Measurements from ENCODE around the gene SLC19A1.

Gene SLC19A1

GRCh38 chr21:45472445-45473365, 69.5 kb downstream of the SLC19A1 start:
- no peaks in the 10 kb centered on the region for H3K9me3 ChIP-seq (ENCODE audit: low read depth, low read length)
- H3K27ac ChIP-seq, result no peak overlapping the region
- H3K4me3 ChIP-seq, result no peak overlapping the region
- no peak for TF ChIP-seq FOXP2 (optimal IDR thresholded peaks at IDR 0.05; ENCODE audit: control extremely low read depth, extremely low read length, insufficient read depth)
- TF ChIP-seq EZH2 (IDR thresholded peaks at IDR 0.05), result no peak
- no peaks in the 10 kb centered on the region for H3K36me3 ChIP-seq (ENCODE audit: insufficient read depth, low read length)
- H3K9ac ChIP-seq (ENCODE audit: insufficient read length), result no peak overlapping the region
- DNase-seq (ENCODE audit: low read depth, low spot score), result no peak

GRCh38 chr21:45471525-45472221, 70.6 kb downstream of the SLC19A1 start:
- DNase-seq (ENCODE audit: low read depth, low spot score), result no peak
- 0 out of 2 replicates have a peak overlapping the region, but pooled peaks have one; percentile 9 for H3K4me3 ChIP-seq
- H3K9me3 ChIP-seq (ENCODE audit: low read depth, low read length), result no peaks in the 10 kb centered on the region
- H3K9ac ChIP-seq (ENCODE audit: insufficient read length), result peak overlapping the region; percentile 32
- H3K27ac ChIP-seq, result peak overlapping the region; percentile 73; the same call in 1 of the 2 replicates
- H3K36me3 ChIP-seq (ENCODE audit: insufficient read depth, low read length), result no peaks in the 10 kb centered on the region
- TF ChIP-seq POLR2AphosphoS5 (IDR thresholded peaks at IDR 0.05; ENCODE audit: borderline replicate concordance, low read depth, low read length) (no peak), EZH2 (IDR thresholded peaks at IDR 0.05) (no peak), FOXP2 (optimal IDR thresholded peaks at IDR 0.05; ENCODE audit: control extremely low read depth, extremely low read length, insufficient read depth) (no peak)

- no peak for DNase-seq (ENCODE audit: low read depth, low spot score)
- peak overlapping the region; percentile 32 for H3K9ac ChIP-seq (ENCODE audit: insufficient read length)
- H3K36me3 ChIP-seq (ENCODE audit: insufficient read depth, low read length), result no peaks in the 10 kb centered on the region
- TF ChIP-seq FOXP2 (optimal IDR thresholded peaks at IDR 0.05; ENCODE audit: control extremely low read depth, extremely low read length, insufficient read depth), result no peak
- no peak for TF ChIP-seq EZH2 (IDR thresholded peaks at IDR 0.05)
- TF ChIP-seq POLR2AphosphoS5 (IDR thresholded peaks at IDR 0.05; ENCODE audit: borderline replicate concordance, low read depth, low read length), result no peak
- 0 out of 2 replicates have a peak overlapping the region, but pooled peaks have one; percentile 9 for H3K4me3 ChIP-seq
- H3K9me3 ChIP-seq (ENCODE audit: low read depth, low read length), result no peaks in the 10 kb centered on the region
- H3K27ac ChIP-seq, result peak overlapping the region; percentile 73; the same call in 1 of the 2 replicates
These were observed 71.3 kb downstream of the SLC19A1 start for GRCh38 chr21:45470773-45471524.

- Histone ChIP-seq H3K4me3 (no peak overlapping the region), H3K9ac (ENCODE audit: insufficient read length) (no peak overlapping the region), H3K27ac (peak overlapping the region; percentile 40; the same call in 1 of the 2 replicates), H3K36me3 (ENCODE audit: insufficient read depth, low read length) (no peaks in the 10 kb centered on the region), H3K9me3 (ENCODE audit: low read depth, low read length) (no peaks in the 10 kb centered on the region)
- no peak for DNase-seq (ENCODE audit: low read depth, low spot score)
- no peak for TF ChIP-seq POLR2AphosphoS5 (IDR thresholded peaks at IDR 0.05; ENCODE audit: borderline replicate concordance, low read depth, low read length)
- TF ChIP-seq FOXP2 (optimal IDR thresholded peaks at IDR 0.05; ENCODE audit: control extremely low read depth, extremely low read length, insufficient read depth), result no peak
- TF ChIP-seq EZH2 (IDR thresholded peaks at IDR 0.05), result no peak
These were observed 72.1 kb downstream of the SLC19A1 start for GRCh38 chr21:45470087-45470515.

- DNase-seq (ENCODE audit: low read depth, low spot score), result no peak
- Histone ChIP-seq H3K9ac (ENCODE audit: insufficient read length) (no peak overlapping the region), H3K9me3 (ENCODE audit: low read depth, low read length) (no peaks in the 10 kb centered on the region), H3K36me3 (ENCODE audit: insufficient read depth, low read length) (no peaks in the 10 kb centered on the region), H3K27ac (peak overlapping the region; percentile 40; the same call in 1 of the 2 replicates), H3K4me3 (no peak overlapping the region)
- TF ChIP-seq FOXP2 (optimal IDR thresholded peaks at IDR 0.05; ENCODE audit: control extremely low read depth, extremely low read length, insufficient read depth), result no peak
- no peak for TF ChIP-seq EZH2 (IDR thresholded peaks at IDR 0.05)
- TF ChIP-seq POLR2AphosphoS5 (IDR thresholded peaks at IDR 0.05; ENCODE audit: borderline replicate concordance, low read depth, low read length), result no peak
These were observed 72.8 kb downstream of the SLC19A1 start for GRCh38 chr21:45469273-45470086.

- no peak for DNase-seq (ENCODE audit: low read depth, low spot score)
- TF ChIP-seq FOXP2 (optimal IDR thresholded peaks at IDR 0.05; ENCODE audit: control extremely low read depth, extremely low read length, insufficient read depth) (no peak), EZH2 (IDR thresholded peaks at IDR 0.05) (no peak), POLR2AphosphoS5 (IDR thresholded peaks at IDR 0.05; ENCODE audit: borderline replicate concordance, low read depth, low read length) (no peak)
- no peaks in the 10 kb centered on the region for H3K9me3 ChIP-seq (ENCODE audit: low read depth, low read length)
- no peak overlapping the region for H3K27ac ChIP-seq
- H3K4me3 ChIP-seq, result no peak overlapping the region
- no peak overlapping the region for H3K9ac ChIP-seq (ENCODE audit: insufficient read length)
- H3K36me3 ChIP-seq (ENCODE audit: insufficient read depth, low read length), result no peaks in the 10 kb centered on the region
These were observed 73.3 kb downstream of the SLC19A1 start for GRCh38 chr21:45468971-45469272.

- Histone ChIP-seq H3K36me3 (ENCODE audit: insufficient read depth, low read length) (no peaks in the 10 kb centered on the region), H3K9ac (ENCODE audit: insufficient read length) (no peak overlapping the region), H3K27ac (no peak overlapping the region), H3K9me3 (ENCODE audit: low read depth, low read length) (no peaks in the 10 kb centered on the region), H3K4me3 (no peak overlapping the region)
- no peak for TF ChIP-seq FOXP2 (optimal IDR thresholded peaks at IDR 0.05; ENCODE audit: control extremely low read depth, extremely low read length, insufficient read depth)
- TF ChIP-seq EZH2 (IDR thresholded peaks at IDR 0.05), result no peak
- no peak for TF ChIP-seq POLR2AphosphoS5 (IDR thresholded peaks at IDR 0.05; ENCODE audit: borderline replicate concordance, low read depth, low read length)
- no peak for DNase-seq (ENCODE audit: low read depth, low spot score)
These were observed 73.9 kb downstream of the SLC19A1 start for GRCh38 chr21:45468051-45468970.

All from SK-N-MC (cell line).